IMR-90 (cell line): ENCODE results near the gene SDCCAG8. TPM values are rescaled to one million over a fixed set of nuclear protein-coding genes. Genes with fewer than 3 reads are reported as not detected.

Experiments
- ATAC-seq: fragments of 200-7000 bp; cut with Tn5 transposase; 2 replicates; pipeline ENCODE4 v1.9.1; 2020; ENCODE audit warnings: low read depth, mild to moderate bottlenecking, moderate library complexity
- BruUV-seq: library from RNA; stranded (reverse); fragments of 400-500 nt; replicated peaks from 2 replicates; lab custom pipeline; 2021; lab: Mats Ljungman, UMichigan
- CTCF ChIA-PET: fragments of 300-600 bp; formaldehyde crosslinking; extraction: SDS; loops from one replicate; lab custom pipeline; 2021; ENCODE audit warnings: antibody characterized with exemption; lab: Yijun Ruan, JAX
- POLR2A ChIA-PET: fragments of 300-600 bp; sonication (Branson Sonifier 250); formaldehyde crosslinking; loops from one replicate; lab custom pipeline; 2022; ENCODE audit warnings: antibody characterized with exemption; ENCODE audit not compliant: unreplicated experiment; lab: Charles Lee
- DNase-seq: peaks from one replicate; pipeline ENCODE4 v3.0.0; 2013
- H2AFZ ChIP-seq: replicated peaks from 2 replicates; pipeline ENCODE3; 2013; ENCODE audit warnings: low read length, mild to moderate bottlenecking; ENCODE audit not compliant: poor library complexity
- H2AK5ac ChIP-seq: 2 replicates; pipeline ENCODE4 v1.6.1; 2013; ENCODE audit warnings: low read depth, low read length, inconsistent platforms
- H2AK9ac ChIP-seq: replicated peaks from 2 replicates; pipeline ENCODE3; 2013; ENCODE audit warnings: mild to moderate bottlenecking, low read depth, low read length, moderate library complexity; ENCODE audit not compliant: poor library complexity
- H2BK120ac ChIP-seq: 2 replicates; pipeline ENCODE4 v1.6.1; 2013; ENCODE audit warnings: low read depth, low read length, inconsistent platforms
- H2BK15ac ChIP-seq: 3 replicates; pipeline ENCODE4 v1.6.1; 2013; ENCODE audit warnings: low read depth, low read length, inconsistent platforms
- H2BK20ac ChIP-seq: 2 replicates; pipeline ENCODE4 v1.6.1; 2013; ENCODE audit warnings: low read depth, mild to moderate bottlenecking, inconsistent platforms, low read length, moderate library complexity
- H2BK5ac ChIP-seq: 2 replicates; pipeline ENCODE4 v1.6.1; 2013; ENCODE audit warnings: mild to moderate bottlenecking, low read depth, low read length, inconsistent platforms; ENCODE audit not compliant: poor library complexity, severe bottlenecking
- H3K14ac ChIP-seq: replicated peaks from 2 replicates; pipeline ENCODE4 v1.6.1; 2013; ENCODE audit warnings: low read depth, low read length, inconsistent platforms
- H3K18ac ChIP-seq: 2 replicates; pipeline ENCODE4 v1.6.1; 2013; ENCODE audit warnings: low read depth, low read length, control low read depth
- H3K23ac ChIP-seq: 2 replicates; pipeline ENCODE4 v1.6.1; 2013; ENCODE audit warnings: low read depth, low read length, inconsistent platforms
- H3K27ac ChIP-seq: 2 replicates; pipeline ENCODE4 v1.5.1; 2013; ENCODE audit warnings: mild to moderate bottlenecking, control low read depth, low read length; ENCODE audit not compliant: insufficient read depth
- H3K27me3 ChIP-seq: 2 replicates; pipeline ENCODE4 v1.6.1; 2013; ENCODE audit warnings: low read length; ENCODE audit not compliant: control insufficient read depth, insufficient read depth
- H3K36me3 ChIP-seq: 2 replicates; pipeline ENCODE4 v1.6.1; 2013; ENCODE audit warnings: low read length, mixed read lengths; ENCODE audit not compliant: control insufficient read depth, insufficient read depth
- H3K4ac ChIP-seq: 2 replicates; pipeline ENCODE4 v1.6.1; 2013; ENCODE audit warnings: low read depth, low read length, inconsistent platforms
- H3K4me1 ChIP-seq: 2 replicates; pipeline ENCODE4 v1.6.1; 2013; ENCODE audit warnings: low read length, mixed read lengths; ENCODE audit not compliant: control insufficient read depth, insufficient read depth
- H3K4me2 ChIP-seq: 2 replicates; pipeline ENCODE4 v1.6.1; 2013; ENCODE audit warnings: low read depth, mild to moderate bottlenecking, control low read depth, low read length, moderate library complexity
- H3K4me3 ChIP-seq: 2 replicates; pipeline ENCODE4 v1.5.1; 2013; ENCODE audit warnings: low read depth, mild to moderate bottlenecking, control low read depth, low read length, moderate library complexity; ENCODE audit not compliant: insufficient read depth
- H3K56ac ChIP-seq: 2 replicates; pipeline ENCODE4 v1.6.1; 2013; ENCODE audit warnings: low read length, inconsistent platforms; ENCODE audit not compliant: insufficient read depth; ENCODE audit errors: extremely low read depth
- H3K79me1 ChIP-seq, 2 experiments: 2 replicates each; pipeline ENCODE4 v1.6.1; 2013; ENCODE audit warnings: low read length in 2 of 2, inconsistent platforms in 1 of 2, low read depth in 1 of 2
- H3K9ac ChIP-seq: 2 replicates; pipeline ENCODE4 v1.6.1; 2013; ENCODE audit warnings: low read depth, low read length, control low read depth
- H3K9me1 ChIP-seq: 2 replicates; pipeline ENCODE4 v1.6.1; 2013; ENCODE audit warnings: low read length, inconsistent platforms; ENCODE audit not compliant: insufficient read depth
- H3K9me3 ChIP-seq: 2 replicates; pipeline ENCODE4 v1.6.1; 2013; ENCODE audit warnings: low read length; ENCODE audit not compliant: control insufficient read depth, insufficient read depth
- H4K20me1 ChIP-seq: 2 replicates; pipeline ENCODE4 v1.6.1; 2013; ENCODE audit warnings: low read length, inconsistent platforms; ENCODE audit not compliant: insufficient read depth
- H4K5ac ChIP-seq: 2 replicates; pipeline ENCODE4 v1.6.1; 2013; ENCODE audit warnings: mild to moderate bottlenecking, low read depth, low read length, control low read depth
- H4K8ac ChIP-seq, 2 experiments: 2 replicates each; pipeline ENCODE4 v1.6.1; 2013; ENCODE audit warnings: low read depth in 2 of 2, low read length in 2 of 2, control low read depth in 1 of 2, inconsistent platforms in 1 of 2
- H4K91ac ChIP-seq: 2 replicates; pipeline ENCODE4 v1.6.1; 2013; ENCODE audit warnings: low read depth, low read length, inconsistent platforms; ENCODE audit not compliant: insufficient read depth
- BHLHE40 ChIP-seq: fragments of 150-350 bp; IDR thresholded peaks from 2 replicates; pipeline ENCODE4 v1.6.1; 2016; ENCODE audit warnings: mild to moderate bottlenecking, low read depth, low read length
- CEBPB ChIP-seq: IDR thresholded peaks from 2 replicates; pipeline ENCODE4 v1.6.1; 2012; ENCODE audit warnings: low read depth, low read length, improper control_type of control experiment
- CHD1 ChIP-seq: IDR thresholded peaks from 2 replicates; pipeline ENCODE4 v1.6.1; 2012; ENCODE audit warnings: low read depth, low read length, improper control_type of control experiment
- MAFK ChIP-seq: IDR thresholded peaks from 2 replicates; pipeline ENCODE4 v1.6.1; 2012; ENCODE audit warnings: low read depth, low read length, improper control_type of control experiment
- MAZ ChIP-seq: IDR thresholded peaks from 2 replicates; pipeline ENCODE4 v1.6.1; 2012; ENCODE audit warnings: low read depth, mild to moderate bottlenecking, low read length, improper control_type of control experiment, moderate library complexity, borderline replicate concordance
- MXI1 ChIP-seq: IDR thresholded peaks from 2 replicates; pipeline ENCODE4 v1.6.1; 2012; ENCODE audit warnings: low read depth, mild to moderate bottlenecking, low read length, moderate library complexity, borderline replicate concordance
- NFE2L2 ChIP-seq: fragments of 150-350 bp; IDR thresholded peaks from 2 replicates; pipeline ENCODE4 v1.6.1; 2016; ENCODE audit warnings: low read depth, mild to moderate bottlenecking, low read length
- POLR2A ChIP-seq: IDR thresholded peaks from 2 replicates; pipeline ENCODE4 v1.6.1; 2012; ENCODE audit warnings: mild to moderate bottlenecking, low read depth, low read length
- RAD21 ChIP-seq: IDR thresholded peaks from 2 replicates; pipeline ENCODE4 v1.6.1; 2012; ENCODE audit warnings: low read length, improper control_type of control experiment
- RCOR1 ChIP-seq: IDR thresholded peaks from 2 replicates; pipeline ENCODE4 v1.6.1; 2012; ENCODE audit warnings: mild to moderate bottlenecking, low read length, improper control_type of control experiment; ENCODE audit not compliant: insufficient replicate concordance
- RFX5 ChIP-seq: IDR thresholded peaks from 2 replicates; pipeline ENCODE4 v1.8.0; 2012; ENCODE audit warnings: low read depth, mild to moderate bottlenecking, low read length, moderate library complexity
- SMC3 ChIP-seq: fragments of 150-350 bp; IDR thresholded peaks from 2 replicates; pipeline ENCODE4 v1.6.1; 2016; ENCODE audit warnings: low read depth, mild to moderate bottlenecking, antibody characterized with exemption, low read length, moderate library complexity
- WGBS, 2 experiments: methylation state at CpG; one replicate each; pipeline versions ENCODE4 v1.1.5 to v1.1.7; 2013; ENCODE audit warnings: missing lambda C conversion rate in 2 of 2; ENCODE audit not compliant: insufficient read length in 1 of 2; ENCODE audit errors: extremely low coverage in 2 of 2; 5-methylcytosine and 5-hydroxymethylcytosine counted together
- dilution Hi-C: fragments of 300-500 bp; cut with HindIII; formaldehyde crosslinking; loops from one replicate; pipeline ENCODE4 v1.14.3; 2018; ENCODE audit warnings: low sequenced_read_pairs; ENCODE audit not compliant: unreplicated experiment
- in situ Hi-C: fragments of 300-500 bp; cut with MboI; formaldehyde crosslinking; loops from 3 replicates; pipeline ENCODE4 v1.14.3; 2019; ENCODE audit warnings: low sequenced_read_pairs, inconsistent platforms, mixed read lengths
- intact Hi-C: fragments of 100-400 bp; cut with micrococcal nuclease; formaldehyde crosslinking; loops from 2 replicates; pipeline ENCODE4 v1.10.0; 2022
- polyA plus RNA-seq, 3 experiments: library from polyadenylated mRNA; depleted of rRNA; stranded (reverse); fragments of >200 nt; gene quantifications; 2 replicates each; pipeline ENCODE4 v1.2.3, GENCODE V29; 2012; ENCODE audit warnings: low replicate concordance in 1 of 3
- total RNA-seq: library from RNA; depleted of rRNA; stranded (reverse); fragments of >200 nt; gene quantifications from 2 replicates; pipeline ENCODE4 v1.2.3, GENCODE V29; 2012
- TF ChIP-seq, protein P1 (sequence below): fragments of 150-350 bp; IDR thresholded peaks from 2 replicates; pipeline ENCODE4 v1.6.1; 2016; ENCODE audit warnings: low read depth, mild to moderate bottlenecking, low read length, moderate library complexity, borderline replicate concordance

SDCCAG8 gene
- total and polyA plus RNA-seq, 2 of the 4 experiments (the other 2 are of a cell fraction), result 25.2 to 46.8 TPM

DNA sequence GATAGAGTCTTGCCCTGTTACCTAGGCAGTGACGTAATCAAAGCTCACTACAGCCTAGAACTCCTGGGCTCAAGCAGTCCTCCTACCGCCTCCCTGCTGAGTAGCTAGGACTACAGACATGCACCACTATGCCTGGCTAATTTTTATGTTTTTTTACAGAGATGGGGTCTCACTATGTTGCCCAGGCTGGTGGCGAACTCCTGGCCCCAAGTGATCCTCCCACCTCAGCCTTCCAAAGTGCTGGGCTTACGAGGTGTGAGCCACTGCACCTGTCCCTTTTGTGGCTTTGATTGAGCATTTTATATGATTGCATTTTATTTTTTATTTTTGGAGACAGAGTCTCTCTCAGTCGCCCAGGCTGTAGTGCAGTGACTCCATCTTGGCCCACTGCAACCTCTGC, 25.8 kb downstream of the SDCCAG8 start:
- H4K5ac ChIP-seq, result no peak overlapping the region
- ChIA-PET POLR2A (no interaction called here), CTCF (interaction anchor here (0.5 to 0.7 kb wide), 2 partner anchors 17 to 1460 kb away, joined by 3 read pairs; no protein-coding TSS in a partner anchor)
- H3K27ac ChIP-seq, result no peak overlapping the region
- no peak overlapping the region for H2AK5ac ChIP-seq
- H4K20me1 ChIP-seq, result no peaks in the 10 kb centered on the region
- H3K4ac ChIP-seq, result no peak overlapping the region
- H3K4me2 ChIP-seq, result no peak overlapping the region
- no peak overlapping the region for H3K4me3 ChIP-seq
- no peak overlapping the region for H2AK9ac ChIP-seq
- no peak for ATAC-seq
- no peak overlapping the region for H4K8ac ChIP-seq
- no peak overlapping the region for H3K14ac ChIP-seq
- no peak overlapping the region for H2BK5ac ChIP-seq
- no peaks in the 10 kb centered on the region for H3K9me1 ChIP-seq
- no peak overlapping the region for H4K91ac ChIP-seq
- H3K18ac ChIP-seq, result no peak overlapping the region
- in situ Hi-C loops (no loop called here), intact Hi-C loops (no loop called here), dilution Hi-C loops (no loop called here)
- no peak for TF ChIP-seq MAFK
- TF ChIP-seq, protein P1, sequence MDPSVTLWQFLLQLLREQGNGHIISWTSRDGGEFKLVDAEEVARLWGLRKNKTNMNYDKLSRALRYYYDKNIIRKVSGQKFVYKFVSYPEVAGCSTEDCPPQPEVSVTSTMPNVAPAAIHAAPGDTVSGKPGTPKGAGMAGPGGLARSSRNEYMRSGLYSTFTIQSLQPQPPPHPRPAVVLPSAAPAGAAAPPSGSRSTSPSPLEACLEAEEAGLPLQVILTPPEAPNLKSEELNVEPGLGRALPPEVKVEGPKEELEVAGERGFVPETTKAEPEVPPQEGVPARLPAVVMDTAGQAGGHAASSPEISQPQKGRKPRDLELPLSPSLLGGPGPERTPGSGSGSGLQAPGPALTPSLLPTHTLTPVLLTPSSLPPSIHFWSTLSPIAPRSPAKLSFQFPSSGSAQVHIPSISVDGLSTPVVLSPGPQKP, result no peak
- no peak for TF ChIP-seq NFE2L2
- no peak for TF ChIP-seq CEBPB
- TF ChIP-seq RCOR1, result no peak
- TF ChIP-seq CHD1, result no peak
- no peak for TF ChIP-seq BHLHE40
- TF ChIP-seq POLR2A, result no peak
- no peak for TF ChIP-seq MXI1
- TF ChIP-seq RFX5, result no peak
- no peak for TF ChIP-seq MAZ
- no peak for TF ChIP-seq RAD21
- TF ChIP-seq SMC3, result no peak
- DNase-seq, result no peak
- H2BK20ac ChIP-seq, result no peak overlapping the region
- WGBS, 2 experiments, result no CpG with 5 or more reads among the region's 5 CpGs
- peaks cover 2% of the 10 kb centered on the region; the same call in 1 of the 2 replicates for H3K36me3 ChIP-seq
- H2BK15ac ChIP-seq, result no peak overlapping the region
- no peak overlapping the region for H2AFZ ChIP-seq
- H3K79me1 ChIP-seq, result peaks cover 13 to 22% of the 10 kb centered on the region in 2 experiments
- no peaks in the 10 kb centered on the region for H3K9me3 ChIP-seq
- no peak overlapping the region for H2BK120ac ChIP-seq
- no peak overlapping the region for H3K56ac ChIP-seq
- no peak overlapping the region for H3K9ac ChIP-seq
- H3K4me1 ChIP-seq, result peaks cover 7% of the 10 kb centered on the region
- H3K23ac ChIP-seq, result no peak overlapping the region
- H3K27me3 ChIP-seq, result no peaks in the 10 kb centered on the region
- no TSS peak for BruUV-seq
